Osteoblast (primary cell): ENCODE data around the gene CHRND. TPM values are rescaled to one million over a fixed set of nuclear protein-coding genes. Genes with fewer than 3 reads are reported as not detected.

ENCODE experiments used
- DNase-seq: peaks from one replicate; pipeline ENCODE4 v3.0.0; 2011; ENCODE audit warnings: low spot score, mixed read lengths; ENCODE audit not compliant: insufficient read length; ENCODE audit errors: missing footprints
- H2AFZ ChIP-seq: 2 replicates; pipeline ENCODE4 v1.6.0; 2011; ENCODE audit warnings: mild to moderate bottlenecking, low read length
- H3K27ac ChIP-seq: 2 replicates; pipeline ENCODE4 v1.5.1; 2011; ENCODE audit warnings: mild to moderate bottlenecking, low read depth, low read length, moderate library complexity
- H3K27me3 ChIP-seq: 2 replicates; pipeline ENCODE4 v1.6.0; 2012; ENCODE audit warnings: mild to moderate bottlenecking, control low read depth, inconsistent platforms, low read length, moderate library complexity; ENCODE audit not compliant: insufficient read depth
- H3K36me3 ChIP-seq: 2 replicates; pipeline ENCODE4 v1.5.1; 2011; ENCODE audit warnings: mild to moderate bottlenecking, low read length, control low read depth, moderate library complexity; ENCODE audit not compliant: insufficient read depth
- H3K4me1 ChIP-seq: 2 replicates; pipeline ENCODE4 v1.5.1; 2011; ENCODE audit warnings: mild to moderate bottlenecking, low read length, control low read depth, moderate library complexity; ENCODE audit not compliant: insufficient read depth
- H3K4me2 ChIP-seq: 2 replicates; pipeline ENCODE4 v1.6.0; 2011; ENCODE audit warnings: mild to moderate bottlenecking, low read length; ENCODE audit not compliant: insufficient read depth
- H3K4me3 ChIP-seq: fragments of 200-600 bp; sonication (generic); 3 replicates; pipeline ENCODE4 v1.5.1; 2012; ENCODE audit warnings: mild to moderate bottlenecking, low read length, inconsistent platforms; ENCODE audit not compliant: insufficient read depth
- H3K79me2 ChIP-seq: 2 replicates; pipeline ENCODE4 v1.6.0; 2012; ENCODE audit warnings: mild to moderate bottlenecking, low read length, control low read depth, inconsistent platforms; ENCODE audit not compliant: insufficient read depth
- H3K9me3 ChIP-seq: 2 replicates; pipeline ENCODE4 v1.5.1; 2011; ENCODE audit warnings: low read depth, low read length, control low read depth
- H4K20me1 ChIP-seq: 2 replicates; pipeline ENCODE4 v1.6.0; 2012; ENCODE audit warnings: mild to moderate bottlenecking, low read length, control low read depth; ENCODE audit not compliant: insufficient read depth
- total RNA-seq: library from RNA; depleted of rRNA; stranded (reverse); fragments of >200 nt; gene quantifications from 2 replicates; pipeline ENCODE4 v1.2.3, GENCODE V29; 2012
- TF ChIP-seq, protein P1 (sequence below): IDR thresholded peaks from 2 replicates; pipeline ENCODE4 v1.5.1; 2011; ENCODE audit warnings: mild to moderate bottlenecking, low read depth, low read length, moderate library complexity; ENCODE audit errors: extremely low read depth

The CHRND gene
- total RNA-seq, 1 donor = not detected

DNA sequence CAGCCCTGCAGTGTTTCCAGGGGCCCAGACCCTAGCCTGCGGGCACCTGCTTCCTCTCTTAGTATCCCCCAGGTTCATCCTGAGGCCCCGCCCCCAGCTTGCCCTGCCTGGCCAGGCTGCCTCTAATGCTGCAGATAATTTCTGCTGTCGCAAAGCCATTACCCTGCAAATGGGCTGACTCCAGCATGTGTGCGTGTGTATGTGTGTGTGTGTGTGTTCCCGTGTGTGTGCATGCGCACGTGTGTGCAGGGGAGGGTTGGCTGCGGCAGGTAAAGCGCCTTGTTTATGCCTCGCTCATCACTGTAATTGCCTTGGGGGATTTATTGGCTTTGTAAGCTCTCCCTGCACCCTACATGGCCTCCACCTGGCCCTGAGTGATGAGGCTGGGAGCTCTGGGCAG is 13.4 kb upstream of the CHRND start:
- H3K9me3 ChIP-seq = no peaks in the 10 kb centered on the region
- H3K4me2 ChIP-seq = no peak overlapping the region
- H3K79me2 ChIP-seq = no peaks in the 10 kb centered on the region
- no peak for DNase-seq
- H3K27ac ChIP-seq = no peak overlapping the region
- no peaks in the 10 kb centered on the region for H4K20me1 ChIP-seq
- TF ChIP-seq, protein P1, sequence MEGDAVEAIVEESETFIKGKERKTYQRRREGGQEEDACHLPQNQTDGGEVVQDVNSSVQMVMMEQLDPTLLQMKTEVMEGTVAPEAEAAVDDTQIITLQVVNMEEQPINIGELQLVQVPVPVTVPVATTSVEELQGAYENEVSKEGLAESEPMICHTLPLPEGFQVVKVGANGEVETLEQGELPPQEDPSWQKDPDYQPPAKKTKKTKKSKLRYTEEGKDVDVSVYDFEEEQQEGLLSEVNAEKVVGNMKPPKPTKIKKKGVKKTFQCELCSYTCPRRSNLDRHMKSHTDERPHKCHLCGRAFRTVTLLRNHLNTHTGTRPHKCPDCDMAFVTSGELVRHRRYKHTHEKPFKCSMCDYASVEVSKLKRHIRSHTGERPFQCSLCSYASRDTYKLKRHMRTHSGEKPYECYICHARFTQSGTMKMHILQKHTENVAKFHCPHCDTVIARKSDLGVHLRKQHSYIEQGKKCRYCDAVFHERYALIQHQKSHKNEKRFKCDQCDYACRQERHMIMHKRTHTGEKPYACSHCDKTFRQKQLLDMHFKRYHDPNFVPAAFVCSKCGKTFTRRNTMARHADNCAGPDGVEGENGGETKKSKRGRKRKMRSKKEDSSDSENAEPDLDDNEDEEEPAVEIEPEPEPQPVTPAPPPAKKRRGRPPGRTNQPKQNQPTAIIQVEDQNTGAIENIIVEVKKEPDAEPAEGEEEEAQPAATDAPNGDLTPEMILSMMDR = no peak
- no peak overlapping the region for H2AFZ ChIP-seq
- H3K4me1 ChIP-seq = no peaks in the 10 kb centered on the region
- no peaks in the 10 kb centered on the region for H3K36me3 ChIP-seq
- H3K27me3 ChIP-seq = peaks cover 27% of the 10 kb centered on the region
- no peak overlapping the region for H3K4me3 ChIP-seq

DNA sequence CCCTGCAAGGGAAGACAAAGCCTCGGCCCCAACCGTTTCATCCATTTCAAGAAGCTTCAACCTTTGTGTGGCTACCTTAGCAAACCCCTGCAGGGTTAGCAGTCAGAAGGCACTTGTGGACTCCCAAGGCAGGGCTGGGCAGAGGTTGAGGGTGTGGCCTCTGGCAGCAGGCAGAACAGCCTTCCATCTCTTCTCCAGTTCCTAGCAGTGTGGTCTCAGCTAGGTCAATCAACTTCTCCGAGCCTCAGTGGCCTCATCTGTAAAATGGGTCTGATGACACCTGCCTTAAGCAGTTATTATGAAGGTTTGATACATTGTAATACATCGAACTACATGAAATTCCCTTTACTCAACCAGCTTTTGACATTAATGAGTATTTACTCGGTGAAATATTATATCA is 12.6 kb upstream of the CHRND start:
- TF ChIP-seq, protein P1 = no peak
- Histone ChIP-seq H3K4me2 (no peak overlapping the region), H4K20me1 (no peaks in the 10 kb centered on the region), H3K79me2 (no peaks in the 10 kb centered on the region), H3K27ac (no peak overlapping the region), H3K4me1 (no peaks in the 10 kb centered on the region), H3K4me3 (no peak overlapping the region), H3K9me3 (no peaks in the 10 kb centered on the region), H3K27me3 (peaks cover 27% of the 10 kb centered on the region), H3K36me3 (no peaks in the 10 kb centered on the region), H2AFZ (no peak overlapping the region)
- no peak for DNase-seq

DNA sequence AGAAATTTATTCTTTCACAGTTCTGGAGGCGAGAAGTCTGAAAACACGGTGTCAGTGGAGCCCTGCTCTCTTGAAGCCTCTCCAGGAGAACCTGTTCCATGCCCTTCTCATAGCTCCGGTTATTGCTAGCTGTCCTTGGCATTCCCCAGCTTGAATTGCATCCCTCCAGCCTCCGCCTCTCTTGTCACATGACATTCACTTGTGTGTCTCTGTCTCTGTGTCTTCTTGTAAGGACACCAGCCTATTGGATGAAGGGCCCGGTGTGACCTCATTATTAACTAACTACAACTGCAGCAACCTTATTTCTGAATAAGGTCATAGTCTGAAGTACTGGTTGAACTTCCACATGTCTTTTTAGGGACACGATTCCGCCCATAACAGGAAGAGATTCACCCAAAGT is 10.3 kb upstream of the CHRND start:
- peaks cover 29% of the 10 kb centered on the region for H3K27me3 ChIP-seq
- H3K4me3 ChIP-seq = no peak overlapping the region
- H2AFZ ChIP-seq = no peak overlapping the region
- H3K27ac ChIP-seq = no peak overlapping the region
- no peak for DNase-seq
- no peaks in the 10 kb centered on the region for H3K36me3 ChIP-seq
- no peaks in the 10 kb centered on the region for H4K20me1 ChIP-seq
- no peaks in the 10 kb centered on the region for H3K79me2 ChIP-seq
- no peaks in the 10 kb centered on the region for H3K4me1 ChIP-seq
- TF ChIP-seq, protein P1 = no peak
- H3K4me2 ChIP-seq = no peak overlapping the region
- H3K9me3 ChIP-seq = no peaks in the 10 kb centered on the region

DNA sequence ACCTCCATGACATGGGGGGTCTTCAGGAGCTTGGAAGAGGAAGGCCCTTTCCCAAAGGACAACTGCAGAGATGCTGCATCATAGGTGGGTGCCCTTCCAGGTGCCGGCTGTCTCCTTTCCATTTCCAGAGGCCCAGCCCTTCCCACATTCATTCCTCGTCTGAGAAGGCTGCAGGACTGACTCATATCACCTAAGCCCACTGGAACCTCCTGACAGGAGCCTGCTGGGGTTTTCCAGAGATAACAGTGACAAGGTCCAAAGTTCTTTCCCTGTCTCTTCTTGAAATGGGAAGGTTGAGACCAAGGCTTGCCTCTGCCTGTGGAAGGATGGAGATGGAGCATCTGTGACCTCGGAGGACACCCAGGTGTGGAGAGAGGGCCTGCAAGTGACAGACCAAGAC is 9.4 kb upstream of the CHRND start:
- H3K4me2 ChIP-seq = no peak overlapping the region
- TF ChIP-seq, protein P1 = no peak
- peaks cover 3% of the 10 kb centered on the region for H4K20me1 ChIP-seq
- H2AFZ ChIP-seq = no peak overlapping the region
- DNase-seq = no peak
- no peaks in the 10 kb centered on the region for H3K9me3 ChIP-seq
- H3K4me3 ChIP-seq = no peak overlapping the region
- no peaks in the 10 kb centered on the region for H3K79me2 ChIP-seq
- no peak overlapping the region for H3K27ac ChIP-seq
- peaks cover 38% of the 10 kb centered on the region for H3K27me3 ChIP-seq
- no peaks in the 10 kb centered on the region for H3K4me1 ChIP-seq
- H3K36me3 ChIP-seq = no peaks in the 10 kb centered on the region
